ENCODE measurements around the gene CENPP.
"Not testable (repeated sequence)": the region's sequence is repeated elsewhere in the genome, so short reads cannot be mapped to it uniquely, and the experiment has no call there.

CENPP gene

DNA sequence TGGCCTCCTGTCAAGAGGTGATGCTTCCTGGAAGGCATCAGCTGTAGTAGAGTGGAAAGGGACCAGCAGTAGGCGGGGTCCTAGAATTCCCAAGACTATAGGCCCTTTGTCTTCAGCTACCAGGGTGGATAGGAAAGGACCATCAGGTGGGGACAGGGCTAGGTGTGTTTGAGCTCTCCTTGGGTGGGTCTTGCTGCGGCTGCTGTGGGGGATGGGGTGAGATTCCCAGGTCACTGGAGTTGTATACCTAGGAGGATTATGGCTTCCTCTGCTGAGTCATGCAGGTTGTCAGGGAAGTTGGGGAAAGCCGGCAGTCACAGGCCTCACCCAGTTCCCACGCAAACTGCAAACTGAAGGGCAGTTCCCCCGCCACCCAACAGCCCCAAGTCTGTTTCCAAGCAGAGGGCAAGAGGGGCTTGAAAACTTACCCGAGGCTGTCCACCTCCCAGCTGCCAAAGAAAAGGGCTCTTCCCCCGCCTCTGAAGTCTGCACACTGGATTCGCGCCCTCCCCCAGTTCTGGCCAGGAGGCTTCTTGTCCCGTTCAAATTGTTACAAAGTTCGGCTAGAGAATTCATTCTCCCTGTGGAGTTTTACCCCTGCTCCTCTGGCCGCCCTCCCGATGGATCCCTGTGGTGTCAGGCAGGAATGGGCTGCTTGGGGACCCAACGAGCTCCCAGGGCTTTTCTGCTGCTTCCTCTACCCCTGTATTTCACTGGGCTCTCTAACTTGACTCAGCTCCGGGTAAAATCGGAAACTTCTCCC is 233.0 kb downstream of the CENPP start:
- no peak for DNase-seq

DNA sequence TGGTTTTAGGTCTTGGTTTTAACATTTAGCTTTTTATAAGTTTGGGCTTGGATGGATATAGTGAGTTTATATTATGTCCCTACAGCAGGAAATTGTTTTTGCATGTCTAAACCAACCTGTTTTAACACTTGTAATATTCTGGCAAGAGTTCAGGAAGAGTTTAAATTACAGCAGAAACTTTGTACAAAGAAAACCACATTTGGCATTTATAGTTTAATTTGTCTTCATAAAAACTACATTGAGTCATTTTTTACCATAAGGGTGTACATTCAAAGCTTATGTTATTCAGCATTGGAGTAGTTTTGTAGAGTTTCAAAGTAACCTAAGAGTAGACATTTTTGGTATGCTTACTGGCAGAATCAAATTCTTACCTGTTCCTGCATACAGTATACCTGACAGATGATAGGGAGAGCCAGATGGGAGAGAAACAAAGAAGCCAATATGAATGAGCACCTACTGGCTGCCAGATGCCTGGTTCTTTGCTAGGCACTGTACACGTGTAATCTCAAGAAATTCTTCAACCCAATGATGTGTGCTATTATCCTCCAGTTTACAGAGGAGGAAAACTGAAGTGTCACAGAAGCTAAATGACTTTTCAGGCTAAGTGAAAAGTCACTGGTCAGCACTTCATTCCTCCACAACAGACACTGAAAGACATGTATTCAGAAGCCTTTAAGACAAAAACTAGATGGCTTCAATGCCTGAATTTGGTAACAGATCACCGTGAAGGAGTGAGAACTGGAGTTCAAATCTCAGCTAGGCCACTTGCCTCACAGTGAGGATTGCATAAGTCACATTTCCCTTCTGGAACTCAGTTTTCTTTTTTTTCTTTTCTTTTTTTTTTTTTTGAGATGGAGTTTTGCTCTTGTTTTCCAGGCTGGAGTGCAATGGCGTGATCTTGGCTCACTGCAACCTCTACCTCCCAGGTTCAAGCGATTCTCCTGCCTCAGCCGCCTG is 235.9 kb downstream of the CENPP start:
- DNase-seq, result no peak

DNA sequence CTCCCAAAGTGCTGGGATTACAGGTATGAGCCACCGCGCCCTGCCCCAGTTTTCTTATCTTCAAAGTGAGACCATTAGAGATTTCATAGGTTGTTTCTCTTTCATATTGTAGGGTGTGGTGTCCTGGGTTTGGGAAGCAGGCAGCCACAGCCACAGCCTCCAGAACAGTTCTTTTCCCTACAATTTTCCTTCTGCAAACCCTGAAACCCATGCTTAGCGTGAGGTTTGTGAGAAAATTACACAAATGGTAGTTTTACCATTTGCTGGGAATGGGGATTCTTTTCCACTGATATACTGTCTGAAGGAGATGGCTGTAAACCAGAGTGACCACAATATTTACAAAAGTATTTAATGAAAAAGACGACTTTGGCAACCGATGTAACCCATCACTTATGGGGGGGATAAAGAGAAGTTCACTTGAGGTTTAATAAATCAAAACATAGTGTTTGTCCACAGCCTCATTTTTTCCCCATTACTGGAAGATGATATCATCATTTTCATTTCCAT is 236.8 kb downstream of the CENPP start:
- DNase-seq, result no peak

DNA sequence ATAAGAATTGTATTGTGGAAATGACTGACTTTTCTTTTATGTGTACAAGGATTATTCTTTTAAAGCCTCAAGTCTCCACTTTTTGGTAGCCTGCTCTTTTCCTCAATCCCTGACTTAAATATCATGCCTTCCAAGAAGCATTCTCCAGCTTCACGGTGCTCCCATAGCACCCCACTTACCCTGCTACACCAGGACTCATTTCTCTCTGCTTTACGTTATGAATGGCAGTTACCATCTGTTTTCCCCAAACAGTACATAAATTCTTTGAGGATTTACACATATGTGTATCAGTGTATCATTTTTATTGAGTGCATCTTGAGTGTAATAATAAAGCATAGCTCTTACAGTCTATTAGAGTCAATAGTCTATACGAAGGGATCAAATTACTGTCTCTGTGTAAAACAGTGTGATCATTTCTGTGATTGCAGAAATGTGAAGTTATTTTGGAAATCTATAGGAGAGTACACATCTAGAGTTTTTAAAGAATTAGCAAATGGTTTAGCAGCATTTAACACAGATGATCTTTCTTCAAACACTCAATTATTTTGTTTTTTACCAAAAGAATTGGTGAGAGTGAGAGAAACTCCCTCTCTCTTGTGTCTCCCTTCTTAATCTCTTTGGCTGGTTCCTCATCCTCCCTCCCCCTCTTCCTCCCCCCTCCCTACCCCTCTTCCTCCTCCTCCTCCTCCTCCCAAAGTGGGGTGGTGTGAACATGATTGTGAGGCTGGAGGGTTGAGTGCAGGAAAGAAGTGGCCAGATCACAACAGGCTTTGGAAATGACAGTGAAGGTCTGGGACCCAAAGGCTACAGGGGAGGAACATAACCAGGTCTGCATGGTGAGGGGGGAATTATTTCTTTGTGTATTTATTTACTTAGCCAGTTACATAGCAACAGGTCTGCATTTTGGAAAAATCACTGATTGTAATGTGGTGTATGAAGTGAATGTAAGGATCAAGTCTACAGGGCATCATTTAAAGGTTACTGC is 237.7 kb downstream of the CENPP start:
- DNase-seq, result no peak

DNA sequence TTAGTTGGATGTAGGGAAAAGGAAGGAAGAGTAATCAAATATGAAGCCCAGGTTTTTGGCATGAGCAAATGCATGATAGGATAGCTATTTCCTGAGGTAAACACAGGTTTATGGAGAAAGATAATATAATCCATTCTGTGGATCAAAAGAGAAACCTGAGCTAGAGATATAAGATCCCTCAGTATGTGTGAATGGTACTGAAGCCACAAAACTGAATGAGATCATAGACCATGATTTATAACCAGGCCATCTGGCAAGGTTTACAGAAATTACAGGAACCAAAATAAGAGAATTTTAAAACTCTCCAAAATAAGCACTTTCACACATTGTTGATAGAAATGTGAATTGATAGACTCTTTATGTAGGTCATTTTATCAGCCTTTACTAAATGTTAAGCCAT is 238.8 kb downstream of the CENPP start:
- DNase-seq, result no peak

DNA sequence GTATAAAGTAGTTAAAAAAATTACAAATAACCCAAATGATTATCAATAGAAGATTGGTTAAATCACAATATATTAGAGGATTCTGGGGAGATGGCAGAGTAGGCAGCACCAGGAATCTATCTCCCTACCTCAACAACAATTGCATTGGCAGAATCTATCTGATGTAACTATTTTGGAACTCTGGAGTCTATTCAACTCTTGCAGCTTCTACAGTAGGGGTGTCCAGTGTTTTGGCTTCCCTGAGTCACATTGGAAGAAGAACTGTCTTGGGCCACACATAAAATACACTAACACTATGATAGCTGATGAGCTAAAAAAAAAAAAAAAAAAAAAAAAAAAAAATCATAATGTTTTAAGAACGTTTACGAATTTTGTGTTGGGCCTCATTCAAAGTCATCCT is 239.2 kb downstream of the CENPP start:
- DNase-seq, result no peak

DNA sequence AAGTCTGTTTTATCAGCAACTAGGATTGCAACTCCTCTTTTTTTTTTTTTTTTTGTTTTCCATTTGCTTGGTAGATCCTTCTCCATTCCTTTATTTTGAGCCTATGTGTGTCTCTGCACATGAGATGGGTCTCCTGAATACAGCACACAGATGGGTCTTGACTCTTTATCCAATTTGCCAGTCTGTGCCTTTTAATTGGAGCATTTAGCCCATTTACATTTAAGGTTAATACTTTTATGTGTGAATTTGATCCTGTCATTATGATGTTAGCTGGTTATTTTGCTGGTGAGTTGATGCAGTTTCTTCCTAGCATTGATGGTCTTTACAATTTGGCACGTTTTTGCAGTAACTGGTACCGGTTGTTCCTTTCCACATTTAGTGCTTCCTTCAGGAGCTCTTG is 246.1 kb downstream of the CENPP start:
- DNase-seq, result not testable (repeated sequence)

DNA sequence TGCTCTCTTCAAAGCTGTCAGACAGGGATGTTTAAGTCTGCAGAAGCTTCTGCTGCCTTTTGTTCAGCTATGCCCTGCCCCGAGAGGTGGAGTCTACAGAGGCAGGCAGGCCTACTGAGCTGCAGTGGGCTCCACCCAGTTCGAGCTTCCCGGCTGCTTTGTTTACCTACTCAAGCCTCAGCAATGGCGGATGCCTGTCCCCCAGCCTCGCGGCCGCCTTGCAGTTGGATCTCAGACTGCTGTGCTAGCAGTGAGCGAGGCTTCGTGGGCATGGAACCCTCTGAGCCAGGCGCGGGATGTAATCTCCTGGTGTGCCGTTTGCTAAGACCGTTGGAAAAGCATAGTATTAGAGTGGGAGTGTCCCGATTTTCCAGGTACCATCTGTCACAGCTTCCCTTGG is 247.9 kb downstream of the CENPP start:
- DNase-seq, result not testable (repeated sequence)

DNA sequence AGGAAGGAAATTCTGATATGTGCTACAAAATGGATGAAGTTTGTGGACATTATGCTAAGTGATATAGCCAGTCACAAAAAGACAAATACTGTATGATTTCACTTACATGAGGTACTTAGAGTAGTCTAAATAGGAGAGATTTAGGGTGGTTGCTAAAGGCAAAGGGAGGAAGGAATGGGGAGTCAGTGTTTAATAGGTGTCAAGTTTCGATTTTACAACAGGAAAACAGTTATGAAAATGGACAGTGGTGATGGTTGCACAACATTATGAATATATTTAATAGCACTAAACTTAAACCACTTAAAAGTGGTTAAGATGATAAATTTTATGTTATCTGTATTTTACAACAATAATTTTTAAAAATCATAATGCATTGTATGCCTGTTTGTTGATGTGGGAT is 250.4 kb downstream of the CENPP start:
- DNase-seq, result no peak

DNA sequence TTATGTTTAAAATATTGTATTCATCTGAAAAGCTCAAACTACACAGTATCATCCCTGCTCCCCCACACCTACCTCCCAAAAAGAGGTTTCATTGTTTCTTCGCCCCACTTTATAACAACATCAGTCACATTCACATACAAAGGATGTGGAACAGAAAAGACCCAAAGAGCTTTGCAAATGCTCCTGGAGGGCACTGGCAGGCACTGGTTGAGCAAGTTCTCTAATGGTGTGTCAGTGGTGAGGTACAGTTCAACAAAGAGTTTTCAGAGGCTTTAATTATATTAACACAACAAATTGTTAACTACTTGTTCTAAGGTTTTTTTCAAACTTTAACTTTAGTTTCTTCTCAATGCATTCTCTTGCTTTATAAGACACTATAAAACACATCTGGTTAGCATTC is 264.2 kb downstream of the CENPP start:
- DNase-seq, result no peak

DNA sequence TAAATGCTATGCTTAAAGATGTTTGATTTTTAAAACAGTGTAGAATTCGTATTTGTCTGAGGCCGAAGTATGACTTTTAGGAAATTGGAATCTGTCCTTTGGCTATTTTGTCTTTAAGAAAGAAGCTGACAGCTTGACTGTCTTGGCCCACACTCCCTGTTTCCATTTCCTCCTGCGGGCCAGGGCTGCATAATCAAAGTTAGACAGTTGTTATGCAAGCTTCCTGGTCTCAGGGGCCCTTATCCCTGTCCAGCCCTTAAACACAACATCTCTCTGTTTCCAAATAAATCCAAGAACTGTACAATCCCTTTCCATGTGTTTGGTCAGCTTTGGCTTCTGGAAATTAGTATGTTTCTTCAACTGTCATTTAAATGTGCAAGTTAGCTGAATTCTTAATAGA is 264.6 kb downstream of the CENPP start:
- no peak for DNase-seq

DNA sequence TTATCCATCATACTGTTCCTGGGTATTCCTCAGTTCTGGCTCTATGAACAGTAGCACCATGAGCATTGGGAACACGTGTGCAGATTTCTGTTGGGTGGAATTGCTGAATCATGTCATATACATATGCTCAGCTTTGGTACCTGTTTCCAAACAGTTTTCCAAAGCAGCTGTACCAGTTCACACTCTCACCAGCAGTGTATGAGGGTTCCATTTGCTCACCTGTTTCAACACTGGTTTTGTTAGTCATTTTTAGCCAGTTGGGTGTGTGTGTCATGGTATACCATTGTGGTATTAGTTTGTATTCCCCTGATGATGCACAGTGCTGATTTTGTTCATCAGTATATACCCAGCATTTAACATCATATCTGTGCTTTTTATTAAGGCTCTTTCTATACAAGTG is 266.8 kb downstream of the CENPP start:
- DNase-seq, result no peak

DNA sequence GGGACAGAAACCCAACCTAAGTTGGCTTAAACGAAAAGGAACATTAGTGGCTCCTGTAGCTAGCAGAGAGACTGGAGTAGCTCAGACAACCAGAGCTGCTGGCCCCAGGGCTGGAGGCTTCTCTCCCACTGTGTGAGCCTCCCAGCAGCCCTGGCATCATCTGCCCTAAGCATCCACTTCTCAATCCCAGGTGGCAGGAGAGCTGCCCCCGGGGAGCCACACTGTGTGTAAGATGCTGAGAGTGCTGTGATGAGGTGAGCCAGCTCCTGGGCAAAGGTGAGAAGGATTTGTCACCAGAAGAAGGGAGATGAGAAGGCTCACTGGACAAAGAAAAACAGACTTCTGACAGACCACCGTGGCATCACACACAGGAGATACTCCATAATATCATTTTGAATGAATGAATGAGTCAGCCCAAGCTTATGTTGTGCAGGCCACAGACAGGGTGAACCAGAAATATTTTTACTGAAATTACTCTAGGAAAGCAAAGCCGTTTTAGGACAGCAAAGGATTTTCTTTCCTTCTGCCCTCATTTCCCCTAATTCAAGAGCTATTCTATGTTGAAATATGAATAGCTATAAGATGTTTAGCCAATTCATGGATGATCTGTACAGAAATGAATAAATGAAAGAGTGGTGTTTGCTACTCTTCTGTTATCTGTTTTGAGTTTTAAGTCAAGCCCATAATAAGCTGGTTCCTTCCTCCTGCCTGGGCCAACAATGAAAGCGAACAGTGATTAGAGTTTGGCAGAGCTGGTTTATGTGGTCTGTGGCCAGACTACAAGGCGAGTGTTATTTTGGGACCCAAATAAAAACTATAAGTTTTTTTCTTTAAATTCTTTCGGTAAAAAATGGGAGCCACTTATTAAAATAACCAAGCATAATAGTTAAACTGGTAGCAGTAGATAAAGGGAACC is 267.5 kb downstream of the CENPP start:
- no peak for DNase-seq

DNA sequence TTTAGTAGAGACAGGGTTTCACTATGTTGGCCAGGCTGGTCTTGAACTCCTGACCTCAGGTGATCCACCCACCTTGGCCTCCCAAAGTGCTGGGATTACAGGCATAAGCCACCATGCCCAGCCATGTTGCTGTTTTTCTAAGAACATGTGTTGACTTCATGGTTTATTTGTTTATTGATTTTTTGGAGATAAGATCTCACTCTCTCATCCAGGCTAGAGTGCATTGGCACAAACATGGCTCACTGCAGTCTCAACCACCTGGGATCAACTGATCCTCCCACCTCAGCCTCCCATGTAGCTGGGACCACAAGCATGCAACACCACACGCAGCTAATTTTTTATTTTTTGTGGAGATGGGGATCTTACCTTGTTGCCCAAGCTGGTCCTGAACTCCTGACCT is 269.3 kb downstream of the CENPP start:
- DNase-seq, result not testable (repeated sequence)

DNA sequence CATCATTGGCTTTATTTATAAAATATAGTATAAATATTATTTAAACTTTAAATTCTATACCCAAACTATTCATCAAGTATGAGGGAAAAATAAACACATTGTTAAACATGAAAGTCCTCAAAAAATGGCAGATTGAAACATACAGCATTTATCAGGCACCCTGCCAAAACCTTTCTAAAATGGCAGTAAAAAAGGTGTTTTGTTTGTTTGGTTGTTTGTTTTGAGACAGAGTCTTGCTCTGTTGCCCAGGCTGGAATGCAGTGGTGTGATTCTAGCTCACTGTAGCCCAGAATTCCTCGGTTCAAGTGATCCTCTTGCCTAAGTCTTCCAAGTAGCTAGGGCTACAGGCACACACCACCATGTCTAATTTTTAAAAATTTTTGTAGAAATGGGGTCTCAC is 270.2 kb downstream of the CENPP start:
- DNase-seq, result no peak

DNA sequence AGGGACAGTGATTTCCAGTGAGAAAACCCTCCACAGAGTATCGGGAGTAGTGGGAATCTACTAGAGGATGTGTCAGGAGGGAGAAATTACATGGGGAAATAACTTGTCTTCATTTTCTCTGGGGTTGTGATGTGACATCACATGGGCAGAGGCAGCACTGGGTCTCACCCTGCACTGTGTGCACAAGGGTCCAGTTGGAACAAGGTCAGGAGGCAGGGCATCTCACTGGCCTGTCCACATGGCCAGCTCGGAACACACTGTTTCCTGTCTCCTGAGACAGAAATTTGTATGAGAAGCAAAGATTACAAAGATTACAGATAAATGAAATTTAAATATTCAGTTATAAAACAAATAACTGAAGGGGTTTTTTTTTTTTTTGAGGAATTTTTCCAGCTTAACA is 272.6 kb downstream of the CENPP start:
- no peak for DNase-seq

DNA sequence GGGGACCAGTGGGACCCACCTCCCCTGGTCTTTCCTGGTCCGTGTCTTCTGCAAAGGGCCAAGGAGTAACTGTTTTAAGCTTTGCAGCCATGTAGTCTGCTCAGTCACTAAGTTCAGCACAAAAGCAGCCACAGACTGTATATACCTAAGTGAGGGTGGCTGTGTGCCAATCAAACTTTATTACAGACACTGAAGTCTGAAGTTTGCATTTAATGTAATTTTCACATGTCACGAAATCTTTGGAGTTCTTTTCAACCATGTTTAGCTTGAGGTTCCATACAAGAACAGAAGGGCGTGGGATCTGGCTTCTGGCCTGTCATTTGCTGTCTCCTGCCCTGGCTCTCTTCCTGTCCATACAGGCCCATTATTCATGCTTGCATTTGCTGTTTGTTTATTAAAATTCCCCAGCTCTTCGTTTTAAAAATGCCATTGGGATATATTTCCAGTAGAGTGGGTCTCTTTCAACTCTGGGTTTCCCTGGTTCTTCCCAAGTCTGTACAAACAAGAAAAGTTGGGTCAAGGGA is 274.2 kb downstream of the CENPP start:
- no peak for DNase-seq

DNA sequence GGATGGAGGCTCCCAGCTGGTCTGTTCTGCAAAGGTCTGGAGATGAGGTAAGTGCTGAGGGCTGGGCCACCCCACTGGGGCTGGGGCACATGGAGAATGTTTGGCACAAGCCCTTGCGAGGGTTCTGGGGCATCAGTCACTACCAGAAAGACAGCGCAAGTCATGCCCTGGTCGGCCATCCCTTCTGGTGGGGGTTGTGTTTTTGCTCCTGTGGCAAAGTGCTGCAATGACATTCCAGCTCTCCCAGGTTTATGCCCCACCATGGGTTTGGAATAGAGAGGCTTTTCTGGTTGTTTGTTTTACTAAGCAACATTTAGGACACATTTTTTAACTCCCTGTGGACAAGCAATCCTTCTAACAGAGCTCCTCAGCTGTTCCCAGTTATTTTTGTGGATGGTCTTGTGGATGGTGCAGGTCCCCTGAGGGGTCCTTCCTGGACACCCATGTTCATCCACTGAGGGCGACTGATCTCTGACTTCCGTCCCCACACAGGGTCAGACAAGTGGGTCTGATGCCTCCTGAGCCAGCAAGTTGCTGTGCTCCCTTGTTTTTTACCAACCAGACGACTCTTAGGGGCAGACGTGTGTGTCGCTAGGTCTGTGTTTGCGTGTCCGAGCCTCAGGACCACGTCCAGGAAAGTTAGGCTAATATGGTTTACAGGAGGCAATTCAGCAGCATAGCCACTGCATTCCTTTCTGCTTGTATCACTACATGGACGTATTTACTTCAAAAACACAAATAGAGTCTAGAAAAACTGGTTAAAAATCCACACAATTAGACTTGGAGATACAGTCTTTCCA is 274.9 kb downstream of the CENPP start:
- DNase-seq, result no peak

DNA sequence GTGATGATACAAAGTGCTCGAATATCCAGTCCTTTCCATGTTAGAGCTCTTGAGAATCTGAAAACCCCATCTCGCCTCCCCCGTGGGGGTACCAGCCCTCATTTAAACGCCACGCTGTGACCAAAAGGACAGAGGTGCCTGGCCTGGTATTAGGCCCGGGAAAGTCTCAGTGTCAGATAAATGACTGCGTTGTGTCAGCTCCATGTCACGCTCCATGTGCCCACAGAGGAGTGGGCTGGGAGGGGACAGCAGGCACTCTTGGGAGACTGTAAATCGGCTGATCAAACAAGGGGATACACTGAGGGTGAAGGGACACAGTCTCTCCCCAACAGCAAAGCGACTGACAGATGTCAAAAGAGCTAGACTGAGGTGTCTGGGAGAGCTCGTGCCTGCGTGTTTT is 275.7 kb downstream of the CENPP start:
- no peak for DNase-seq

DNA sequence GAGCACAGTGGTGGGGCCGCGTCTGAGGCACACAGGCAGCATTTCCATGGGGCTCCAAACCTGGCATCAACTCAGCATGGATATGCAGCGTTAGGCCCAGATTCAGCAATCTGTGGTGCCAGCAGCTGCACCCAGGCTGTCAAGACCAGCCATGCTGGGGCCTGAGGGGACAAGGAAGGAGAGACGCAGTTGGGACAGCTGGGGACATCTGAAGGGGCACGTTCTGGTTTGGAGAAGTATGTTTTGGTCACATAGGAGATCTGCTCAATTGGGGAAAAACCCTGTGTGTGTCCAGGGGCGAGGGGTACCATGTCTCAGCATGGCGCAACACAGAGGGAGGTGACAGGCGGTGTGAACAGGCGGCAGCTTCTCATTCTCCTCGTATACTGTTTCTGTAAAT is 276.7 kb downstream of the CENPP start:
- DNase-seq, result no peak
